ENCODE measurements around the gene ACTR3.

DNA sequence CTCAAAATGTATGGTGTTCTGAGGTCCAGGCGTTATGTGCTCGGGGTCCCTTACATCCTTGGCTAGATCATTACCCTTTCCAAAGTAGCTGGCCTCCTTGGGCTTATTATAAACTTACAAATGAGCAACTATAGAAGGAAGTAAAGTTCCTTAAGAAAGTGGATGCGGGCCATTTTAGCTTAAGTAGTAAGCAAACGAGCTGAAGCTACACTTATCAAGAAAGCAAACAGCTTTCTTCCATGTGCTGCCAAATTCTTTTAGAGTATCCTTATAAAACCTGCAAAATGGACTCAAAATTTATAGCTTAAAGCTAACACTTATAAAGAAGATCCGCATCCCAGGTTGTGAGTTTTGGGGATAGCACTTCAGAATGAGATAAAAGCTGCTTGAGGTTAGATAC lies 75.3 kb downstream of the ACTR3 start:
- TF ChIP-seq, protein P1, sequence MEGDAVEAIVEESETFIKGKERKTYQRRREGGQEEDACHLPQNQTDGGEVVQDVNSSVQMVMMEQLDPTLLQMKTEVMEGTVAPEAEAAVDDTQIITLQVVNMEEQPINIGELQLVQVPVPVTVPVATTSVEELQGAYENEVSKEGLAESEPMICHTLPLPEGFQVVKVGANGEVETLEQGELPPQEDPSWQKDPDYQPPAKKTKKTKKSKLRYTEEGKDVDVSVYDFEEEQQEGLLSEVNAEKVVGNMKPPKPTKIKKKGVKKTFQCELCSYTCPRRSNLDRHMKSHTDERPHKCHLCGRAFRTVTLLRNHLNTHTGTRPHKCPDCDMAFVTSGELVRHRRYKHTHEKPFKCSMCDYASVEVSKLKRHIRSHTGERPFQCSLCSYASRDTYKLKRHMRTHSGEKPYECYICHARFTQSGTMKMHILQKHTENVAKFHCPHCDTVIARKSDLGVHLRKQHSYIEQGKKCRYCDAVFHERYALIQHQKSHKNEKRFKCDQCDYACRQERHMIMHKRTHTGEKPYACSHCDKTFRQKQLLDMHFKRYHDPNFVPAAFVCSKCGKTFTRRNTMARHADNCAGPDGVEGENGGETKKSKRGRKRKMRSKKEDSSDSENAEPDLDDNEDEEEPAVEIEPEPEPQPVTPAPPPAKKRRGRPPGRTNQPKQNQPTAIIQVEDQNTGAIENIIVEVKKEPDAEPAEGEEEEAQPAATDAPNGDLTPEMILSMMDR (IDR thresholded peaks at IDR 0.05), result no peak
- no peak for TF ChIP-seq POLR2A (IDR thresholded peaks at IDR 0.05)
